Myocyte (in vitro differentiated cells): ENCODE data around the gene DIS3L2. TPM values are rescaled to one million over a fixed set of nuclear protein-coding genes. Genes with fewer than 3 reads are reported as not detected.
"Not testable (repeated sequence)": the region's sequence is repeated elsewhere in the genome, so short reads cannot be mapped to it uniquely, and the experiment has no call there.

Experiments used
- DNase-seq: peaks from one replicate; pipeline ENCODE4 v3.0.0-alpha.2; 2012; ENCODE audit warnings: low read depth
- total RNA-seq: library from RNA; depleted of rRNA; stranded (reverse); fragments of >200 nt; gene quantifications from 2 replicates; pipeline ENCODE4 v1.2.3, GENCODE V29; 2014

Gene DIS3L2
- total RNA-seq, 1 donor from 2014 or later, result 20.5 TPM

- DNase-seq, result no peak
Observed at GRCh38 chr2:231928481-231928880, 33.0 kb upstream of the DIS3L2 start.

- DNase-seq, result no peak
Observed at GRCh38 chr2:231928901-231929725, 32.4 kb upstream of the DIS3L2 start.

- no peak for DNase-seq
Observed at GRCh38 chr2:231929961-231930592, 31.4 kb upstream of the DIS3L2 start.

- DNase-seq, result no peak
Observed at GRCh38 chr2:231930593-231931281, 30.8 kb upstream of the DIS3L2 start.

GRCh38 chr2:231931481-231931915 is 30.0 kb upstream of the DIS3L2 start:
- no peak for DNase-seq

- DNase-seq, result peak; percentile 86
Observed at GRCh38 chr2:231932711-231932970, 28.9 kb upstream of the DIS3L2 start.

- DNase-seq, result no peak
Observed at GRCh38 chr2:231932985-231933915, 28.3 kb upstream of the DIS3L2 start.

- DNase-seq, result peak; percentile 99
Observed at GRCh38 chr2:231933916-231934401, 27.6 kb upstream of the DIS3L2 start.

- DNase-seq, result no peak
Observed at GRCh38 chr2:231934441-231935206, 26.9 kb upstream of the DIS3L2 start.

- DNase-seq, result peak; percentile 48
Observed at GRCh38 chr2:231935207-231935524, 26.3 kb upstream of the DIS3L2 start.

- DNase-seq, result no peak
Observed at GRCh38 chr2:231935815-231936214, 25.7 kb upstream of the DIS3L2 start.

GRCh38 chr2:231936491-231936890 is 25.0 kb upstream of the DIS3L2 start:
- no peak for DNase-seq

GRCh38 chr2:231937057-231937456 is 24.5 kb upstream of the DIS3L2 start:
- no peak for DNase-seq

- DNase-seq, result no peak
Observed at GRCh38 chr2:231939022-231939421, 22.5 kb upstream of the DIS3L2 start.

- no peak for DNase-seq
Observed at GRCh38 chr2:231940795-231941194, 20.7 kb upstream of the DIS3L2 start.

- no peak for DNase-seq
Observed at GRCh38 chr2:231941673-231942072, 19.8 kb upstream of the DIS3L2 start.

- no peak for DNase-seq
Observed at GRCh38 chr2:231942180-231942579, 19.3 kb upstream of the DIS3L2 start.

- no peak for DNase-seq
Observed at GRCh38 chr2:231946241-231946814, 15.2 kb upstream of the DIS3L2 start.

GRCh38 chr2:231947112-231947511 is 14.4 kb upstream of the DIS3L2 start:
- DNase-seq, result not testable (repeated sequence)

GRCh38 chr2:231947694-231948093 is 13.8 kb upstream of the DIS3L2 start:
- DNase-seq, result no peak
